HCT116 (cell line): ENCODE measurements around the gene TMEM198. TPM values are rescaled to one million over a fixed set of nuclear protein-coding genes. Genes with fewer than 3 reads are reported as not detected.

Experiments
- ATAC-seq: fragments of 200-7000 bp; cut with Tn5 transposase; 2 replicates; pipeline ENCODE4 v1.9.1; 2020; ENCODE audit warnings: mild to moderate bottlenecking, moderate library complexity
- BruUV-seq: library from RNA; stranded (reverse); fragments of 400-500 nt; replicated peaks from 2 replicates; lab custom pipeline; 2021; lab: Mats Ljungman, UMichigan
- CTCF ChIA-PET: fragments of 300-600 bp; sonication (Branson Sonifier 250); formaldehyde crosslinking; loops from one replicate; lab custom pipeline; 2021; ENCODE audit warnings: antibody characterized with exemption; lab: Charles Lee
- POLR2A ChIA-PET: fragments of 300-600, 350-600 bp; sonication (Branson Sonifier 250); formaldehyde crosslinking; loops from one replicate; lab custom pipeline; 2021; ENCODE audit warnings: antibody characterized with exemption; lab: Charles Lee
- RAD21 ChIA-PET, 2 experiments: fragments of 300-600 bp; sonication (Branson Sonifier 250); formaldehyde crosslinking; loops; one replicate each; lab custom pipeline; 2023; ENCODE audit warnings: low total read pairs in 2 of 2; ENCODE audit not compliant: uncharacterized antibody in 2 of 2, unreplicated experiment in 2 of 2, low non-redundant PET in 1 of 2; lab: Charles Lee
- DNase-seq: peaks from one replicate; pipeline ENCODE4 v3.0.0-alpha.2; 2010; ENCODE audit warnings: low read depth, low spot score
- H2AFZ ChIP-seq: fragments of 200-600 bp; shearing (Covaris generic), sonication (generic); 2 replicates; pipeline ENCODE4 v1.6.1; 2017; ENCODE audit warnings: low read depth, mixed run types, mixed read lengths, antibody characterized with exemption, low read length; ENCODE audit not compliant: poor library complexity, severe bottlenecking
- H3K27ac ChIP-seq: 2 replicates; pipeline ENCODE4 v1.5.1; 2012; ENCODE audit warnings: low read depth, low read length
- H3K27me3 ChIP-seq: fragments of 200-600 bp; sonication (generic); 2 replicates; pipeline ENCODE4 v1.6.1; 2016; ENCODE audit warnings: mixed run types, low read length, mixed read lengths; ENCODE audit not compliant: insufficient read depth
- H3K36me3 ChIP-seq, 2 experiments: fragments of 200-500 bp in 1 of 2; fragments of 200-600 bp in 1 of 2; sonication (Bioruptor generic) in 1 of 2; sonication (generic) in 1 of 2; 2 replicates each; pipeline versions ENCODE4 v1.5.1 to v1.6.1; 2014 to 2016; ENCODE audit warnings: low read length in 2 of 2, inconsistent platforms in 1 of 2, mixed read lengths in 1 of 2, mixed run types in 1 of 2; ENCODE audit not compliant: insufficient read depth in 2 of 2, control insufficient read depth in 1 of 2
- H3K4me1 ChIP-seq, 2 experiments: fragments of 200-600 bp in 1 of 2; sonication (generic) in 1 of 2; 2 replicates each; pipeline versions ENCODE4 v1.5.1 to v1.6.1; 2012 to 2017; ENCODE audit warnings: low read length in 2 of 2, inconsistent platforms in 1 of 2, mild to moderate bottlenecking in 1 of 2, mixed read lengths in 1 of 2, mixed run types in 1 of 2, moderate library complexity in 1 of 2; ENCODE audit not compliant: insufficient read depth in 2 of 2, control insufficient read depth in 1 of 2
- H3K4me2 ChIP-seq: fragments of 200-600 bp; sonication (generic); 2 replicates; pipeline ENCODE4 v1.6.1; 2017; ENCODE audit warnings: mixed run types, low read length, mixed read lengths
- H3K4me3 ChIP-seq, 2 experiments: fragments of 200-600 bp in 1 of 2; sonication (generic) in 1 of 2; replicated peaks in 1 of 2; 2 replicates each; pipeline ENCODE4 v1.5.1; 2011 to 2016; ENCODE audit warnings: low read length in 2 of 2, control low read depth in 1 of 2, low read depth in 1 of 2, mild to moderate bottlenecking in 1 of 2, mixed read lengths in 1 of 2, mixed run types in 1 of 2
- H3K79me2 ChIP-seq: fragments of 200-600 bp; sonication (generic); 2 replicates; pipeline ENCODE4 v1.6.1; 2017; ENCODE audit warnings: mild to moderate bottlenecking, mixed run types, low read length, moderate library complexity, mixed read lengths; ENCODE audit not compliant: insufficient read depth
- H3K9ac ChIP-seq: fragments of 200-600 bp; sonication (generic); 2 replicates; pipeline ENCODE4 v1.6.1; 2016; ENCODE audit warnings: low read length, mixed read lengths
- H3K9me2 ChIP-seq: fragments of 200-600 bp; sonication (generic), shearing (Covaris generic); 2 replicates; pipeline ENCODE4 v1.6.1; 2017; ENCODE audit warnings: mixed run types, mild to moderate bottlenecking, moderate library complexity; ENCODE audit not compliant: insufficient read depth
- H3K9me3 ChIP-seq, 2 experiments: fragments of 200-500 bp in 1 of 2; fragments of 200-600 bp in 1 of 2; sonication (Bioruptor generic) in 1 of 2; sonication (generic) in 1 of 2; 2 replicates each; pipeline ENCODE4 v1.6.1; 2014 to 2017; ENCODE audit warnings: low read length in 2 of 2, mixed read lengths in 2 of 2, inconsistent platforms in 1 of 2, low read depth in 1 of 2, mild to moderate bottlenecking in 1 of 2, mixed run types in 1 of 2, moderate library complexity in 1 of 2; ENCODE audit not compliant: control insufficient read depth in 1 of 2, insufficient read depth in 1 of 2
- H4K20me1 ChIP-seq: fragments of 200-600 bp; sonication (generic), shearing (Covaris generic); 2 replicates; pipeline ENCODE4 v1.6.1; 2017; ENCODE audit warnings: mixed run types, mild to moderate bottlenecking, moderate library complexity; ENCODE audit not compliant: insufficient read depth
- CBX3 ChIP-seq: IDR thresholded peaks from 2 replicates; pipeline ENCODE4 v1.6.1; 2012; ENCODE audit warnings: low read depth
- CEBPB ChIP-seq: IDR thresholded peaks from 2 replicates; pipeline ENCODE4 v1.6.1; 2012; ENCODE audit warnings: low read depth
- EGR1 ChIP-seq: IDR thresholded peaks from 2 replicates; pipeline ENCODE4 v1.6.1; 2012; ENCODE audit warnings: low read depth
- EZH2 ChIP-seq: fragments of 200-600 bp; sonication (generic); IDR thresholded peaks from 2 replicates; pipeline ENCODE4 v1.6.1; 2017; ENCODE audit warnings: antibody characterized with exemption, mixed run types
- POLR2AphosphoS5 ChIP-seq: IDR thresholded peaks from 2 replicates; pipeline ENCODE4 v1.6.1; 2011; ENCODE audit warnings: mild to moderate bottlenecking, low read depth, low read length, moderate library complexity
- RAD21 ChIP-seq: IDR thresholded peaks from 2 replicates; pipeline ENCODE4 v1.6.1; 2012; ENCODE audit warnings: low read depth, mild to moderate bottlenecking
- SIN3A ChIP-seq: IDR thresholded peaks from 2 replicates; pipeline ENCODE4 v1.6.1; 2012; ENCODE audit warnings: low read depth
- YY1 ChIP-seq: IDR thresholded peaks from 2 replicates; pipeline ENCODE4 v1.6.1; 2011; ENCODE audit warnings: low read length, low read depth, moderate library complexity, mild to moderate bottlenecking; ENCODE audit not compliant: insufficient replicate concordance; ENCODE audit errors: extremely low read depth
- intact Hi-C: fragments of 100-400 bp; cut with micrococcal nuclease; formaldehyde crosslinking; loops from 2 replicates; pipeline ENCODE4 v1.10.0; 2022
- total RNA-seq: library from RNA; stranded (reverse); gene quantifications from one replicate; pipeline ENCODE4 v1.2.1, GENCODE V29; 2021; ENCODE audit not compliant: unreplicated experiment
- TF ChIP-seq, protein P1 (sequence below): IDR thresholded peaks from 2 replicates; pipeline ENCODE4 v1.6.1; 2012; ENCODE audit warnings: low read depth
- TF ChIP-seq, protein P2 (sequence below), 3 experiments: fragments of 200-600 bp in 1 of 3; sonication (generic) in 1 of 3; IDR thresholded peaks in 2 of 3; conservative IDR thresholded peaks in 1 of 3; 2 replicates each; pipeline ENCODE4 v1.5.1; 2012 to 2017; ENCODE audit warnings: low read depth in 2 of 3, low read length in 2 of 3, antibody characterized with exemption in 1 of 3, borderline replicate concordance in 1 of 3, control low read depth in 1 of 3, mild to moderate bottlenecking in 1 of 3, mixed read lengths in 1 of 3, mixed run types in 1 of 3, moderate library complexity in 1 of 3; ENCODE audit not compliant: insufficient read depth in 1 of 3
- TF ChIP-seq, protein P3 (sequence below): IDR thresholded peaks from 2 replicates; pipeline ENCODE4 v1.6.1; 2011; ENCODE audit warnings: mild to moderate bottlenecking, low read length, moderate library complexity; ENCODE audit not compliant: insufficient replicate concordance; ENCODE audit errors: extremely low read depth

The TMEM198 gene
- total RNA-seq, 1 experiment from 2014 or later: 2.1 TPM

DNA sequence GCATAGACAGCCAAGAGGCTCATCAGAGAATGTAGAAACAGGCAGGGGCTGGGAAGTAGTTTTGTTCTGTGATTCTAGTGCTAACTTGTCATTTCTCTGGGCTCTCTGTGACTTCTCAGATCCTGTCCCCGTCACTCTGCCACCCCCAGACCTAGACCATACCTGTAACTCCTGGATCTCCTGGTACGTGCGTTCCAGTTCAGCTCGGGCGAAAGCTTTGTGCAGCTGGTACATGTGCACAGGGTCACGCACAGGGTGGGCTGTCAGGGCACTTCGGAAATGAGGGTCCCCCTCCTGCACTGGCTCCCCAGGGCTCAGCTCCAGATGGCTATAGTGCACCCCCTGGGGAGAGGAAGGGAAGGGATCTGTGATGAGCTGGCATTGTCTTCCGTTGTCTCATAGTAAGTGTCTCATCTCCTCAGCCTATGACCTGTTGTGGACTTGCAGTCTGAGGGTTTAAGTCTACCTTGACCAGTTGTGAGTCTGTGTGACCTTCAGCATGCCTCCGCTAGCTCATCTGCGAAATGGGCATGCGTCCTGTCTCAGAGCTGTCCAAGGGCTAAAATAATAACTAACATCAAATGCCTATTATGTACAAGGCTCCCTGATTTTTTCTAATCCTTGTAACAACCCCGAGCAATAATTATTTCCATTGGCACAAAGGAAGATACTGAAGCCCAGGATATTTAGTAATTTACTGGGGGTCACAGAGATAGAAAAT lies 2.9 kb upstream of the TMEM198 start:
- H3K27me3 ChIP-seq: no peaks in the 10 kb centered on the region
- H3K27ac ChIP-seq: no peak overlapping the region; the same call in 1 of the 2 replicates
- intact Hi-C loops: loop anchor here (1.0 to 5.0 kb wide), 4 partner anchors 86 to 479 kb away; partner anchors contain the start of genes IHH and SLC4A3
- no peaks in the 10 kb centered on the region for H3K9me3 ChIP-seq
- H3K4me3 ChIP-seq: peak overlapping the region in 1 of 2 experiments; percentile 75; a peak in 1 of 4 replicates
- H4K20me1 ChIP-seq: peaks cover 6% of the 10 kb centered on the region; the same call in 1 of the 2 replicates
- H3K4me1 ChIP-seq: peaks cover 19 to 75% of the 10 kb centered on the region in 2 experiments
- peak overlapping the region; percentile 98 for H3K4me2 ChIP-seq
- DNase-seq (no peak), ATAC-seq (no peak)
- ChIA-PET RAD21 (interaction anchor here in 1 of 2 experiments (1.5 kb wide), 1 partner anchor 57 kb away, joined by 3 read pairs; the partner anchor contains the start of gene STK11IP), POLR2A (no interaction called here), CTCF (interaction anchor here (0.7 to 3.0 kb wide), 9 partner anchors 9 to 152 kb away, joined by 3 to 15 read pairs (median 5); partner anchors contain the start of genes GMPPA and STK11IP)
- no peak overlapping the region for H2AFZ ChIP-seq
- 0 out of 2 replicates have a peak overlapping the region, but pooled peaks have one; percentile 95 for H3K9ac ChIP-seq
- peaks cover 49% of the 10 kb centered on the region for H3K79me2 ChIP-seq
- TF ChIP-seq, protein P1, sequence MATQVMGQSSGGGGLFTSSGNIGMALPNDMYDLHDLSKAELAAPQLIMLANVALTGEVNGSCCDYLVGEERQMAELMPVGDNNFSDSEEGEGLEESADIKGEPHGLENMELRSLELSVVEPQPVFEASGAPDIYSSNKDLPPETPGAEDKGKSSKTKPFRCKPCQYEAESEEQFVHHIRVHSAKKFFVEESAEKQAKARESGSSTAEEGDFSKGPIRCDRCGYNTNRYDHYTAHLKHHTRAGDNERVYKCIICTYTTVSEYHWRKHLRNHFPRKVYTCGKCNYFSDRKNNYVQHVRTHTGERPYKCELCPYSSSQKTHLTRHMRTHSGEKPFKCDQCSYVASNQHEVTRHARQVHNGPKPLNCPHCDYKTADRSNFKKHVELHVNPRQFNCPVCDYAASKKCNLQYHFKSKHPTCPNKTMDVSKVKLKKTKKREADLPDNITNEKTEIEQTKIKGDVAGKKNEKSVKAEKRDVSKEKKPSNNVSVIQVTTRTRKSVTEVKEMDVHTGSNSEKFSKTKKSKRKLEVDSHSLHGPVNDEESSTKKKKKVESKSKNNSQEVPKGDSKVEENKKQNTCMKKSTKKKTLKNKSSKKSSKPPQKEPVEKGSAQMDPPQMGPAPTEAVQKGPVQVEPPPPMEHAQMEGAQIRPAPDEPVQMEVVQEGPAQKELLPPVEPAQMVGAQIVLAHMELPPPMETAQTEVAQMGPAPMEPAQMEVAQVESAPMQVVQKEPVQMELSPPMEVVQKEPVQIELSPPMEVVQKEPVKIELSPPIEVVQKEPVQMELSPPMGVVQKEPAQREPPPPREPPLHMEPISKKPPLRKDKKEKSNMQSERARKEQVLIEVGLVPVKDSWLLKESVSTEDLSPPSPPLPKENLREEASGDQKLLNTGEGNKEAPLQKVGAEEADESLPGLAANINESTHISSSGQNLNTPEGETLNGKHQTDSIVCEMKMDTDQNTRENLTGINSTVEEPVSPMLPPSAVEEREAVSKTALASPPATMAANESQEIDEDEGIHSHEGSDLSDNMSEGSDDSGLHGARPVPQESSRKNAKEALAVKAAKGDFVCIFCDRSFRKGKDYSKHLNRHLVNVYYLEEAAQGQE: no peak
- no peak for TF ChIP-seq EZH2
- no peak for TF ChIP-seq EGR1
- TF ChIP-seq, protein P2, sequence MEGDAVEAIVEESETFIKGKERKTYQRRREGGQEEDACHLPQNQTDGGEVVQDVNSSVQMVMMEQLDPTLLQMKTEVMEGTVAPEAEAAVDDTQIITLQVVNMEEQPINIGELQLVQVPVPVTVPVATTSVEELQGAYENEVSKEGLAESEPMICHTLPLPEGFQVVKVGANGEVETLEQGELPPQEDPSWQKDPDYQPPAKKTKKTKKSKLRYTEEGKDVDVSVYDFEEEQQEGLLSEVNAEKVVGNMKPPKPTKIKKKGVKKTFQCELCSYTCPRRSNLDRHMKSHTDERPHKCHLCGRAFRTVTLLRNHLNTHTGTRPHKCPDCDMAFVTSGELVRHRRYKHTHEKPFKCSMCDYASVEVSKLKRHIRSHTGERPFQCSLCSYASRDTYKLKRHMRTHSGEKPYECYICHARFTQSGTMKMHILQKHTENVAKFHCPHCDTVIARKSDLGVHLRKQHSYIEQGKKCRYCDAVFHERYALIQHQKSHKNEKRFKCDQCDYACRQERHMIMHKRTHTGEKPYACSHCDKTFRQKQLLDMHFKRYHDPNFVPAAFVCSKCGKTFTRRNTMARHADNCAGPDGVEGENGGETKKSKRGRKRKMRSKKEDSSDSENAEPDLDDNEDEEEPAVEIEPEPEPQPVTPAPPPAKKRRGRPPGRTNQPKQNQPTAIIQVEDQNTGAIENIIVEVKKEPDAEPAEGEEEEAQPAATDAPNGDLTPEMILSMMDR (IDR thresholded peaks at IDR 0.05 in 2 of 3, conservative IDR thresholded peaks at IDR 0.05 in 1 of 3; ENCODE audit: borderline replicate concordance in 1 of 3, insufficient read depth in 1 of 3, low read depth in 2 of 3, low read length in 2 of 3): no peak
- TF ChIP-seq CEBPB: no peak
- no peak; the same call in 1 of the 2 replicates for TF ChIP-seq POLR2AphosphoS5
- no peak for TF ChIP-seq CBX3
- TF ChIP-seq YY1: no peak
- no peak for TF ChIP-seq RAD21
- no peak for TF ChIP-seq SIN3A
- TF ChIP-seq, protein P3, sequence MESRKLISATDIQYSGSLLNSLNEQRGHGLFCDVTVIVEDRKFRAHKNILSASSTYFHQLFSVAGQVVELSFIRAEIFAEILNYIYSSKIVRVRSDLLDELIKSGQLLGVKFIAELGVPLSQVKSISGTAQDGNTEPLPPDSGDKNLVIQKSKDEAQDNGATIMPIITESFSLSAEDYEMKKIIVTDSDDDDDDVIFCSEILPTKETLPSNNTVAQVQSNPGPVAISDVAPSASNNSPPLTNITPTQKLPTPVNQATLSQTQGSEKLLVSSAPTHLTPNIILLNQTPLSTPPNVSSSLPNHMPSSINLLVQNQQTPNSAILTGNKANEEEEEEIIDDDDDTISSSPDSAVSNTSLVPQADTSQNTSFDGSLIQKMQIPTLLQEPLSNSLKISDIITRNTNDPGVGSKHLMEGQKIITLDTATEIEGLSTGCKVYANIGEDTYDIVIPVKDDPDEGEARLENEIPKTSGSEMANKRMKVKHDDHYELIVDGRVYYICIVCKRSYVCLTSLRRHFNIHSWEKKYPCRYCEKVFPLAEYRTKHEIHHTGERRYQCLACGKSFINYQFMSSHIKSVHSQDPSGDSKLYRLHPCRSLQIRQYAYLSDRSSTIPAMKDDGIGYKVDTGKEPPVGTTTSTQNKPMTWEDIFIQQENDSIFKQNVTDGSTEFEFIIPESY: no peak
- H3K36me3 ChIP-seq: peaks cover 0 to 28% of the 10 kb centered on the region in 2 experiments; a peak in 2 of 4 replicates
- no TSS peak for BruUV-seq
- H3K9me2 ChIP-seq: no peaks in the 10 kb centered on the region
